NOMO-1 treated with dmso at 0.1 percent for 144 hours (cell line): ENCODE data around the gene TMC7.

Experiments
- DNase-seq: peaks from one replicate; lab custom pipeline; 2025; ENCODE audit not compliant: unreplicated experiment; lab: John Stamatoyannopoulos, UW

Gene TMC7

GRCh38 chr16:19088341-19088916 lies 104.7 kb downstream of the TMC7 start:
- DNase-seq: no peak

- no peak for DNase-seq
These were observed 105.7 kb downstream of the TMC7 start for GRCh38 chr16:19089410-19089955.

DNA sequence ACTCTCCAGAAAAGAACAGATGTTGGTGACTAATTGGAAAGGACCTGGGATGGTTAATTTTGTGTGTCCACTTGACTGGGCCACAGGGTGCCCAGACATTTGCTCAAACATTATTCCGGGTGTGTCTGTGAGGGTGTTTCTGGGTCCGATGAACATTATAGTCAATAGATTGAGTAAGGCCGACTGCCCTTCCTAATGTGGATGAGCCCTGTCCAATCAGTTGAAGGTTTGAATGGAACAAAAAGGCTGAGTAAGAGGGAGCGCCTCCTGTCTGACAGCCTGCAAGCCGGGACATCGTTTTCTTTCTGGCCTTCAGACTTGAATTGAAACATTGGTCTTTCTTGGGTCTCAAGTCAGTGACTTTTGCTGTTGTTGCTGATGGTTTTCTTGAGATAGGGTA lies 107.2 kb downstream of the TMC7 start:
- no peak for DNase-seq

DNA sequence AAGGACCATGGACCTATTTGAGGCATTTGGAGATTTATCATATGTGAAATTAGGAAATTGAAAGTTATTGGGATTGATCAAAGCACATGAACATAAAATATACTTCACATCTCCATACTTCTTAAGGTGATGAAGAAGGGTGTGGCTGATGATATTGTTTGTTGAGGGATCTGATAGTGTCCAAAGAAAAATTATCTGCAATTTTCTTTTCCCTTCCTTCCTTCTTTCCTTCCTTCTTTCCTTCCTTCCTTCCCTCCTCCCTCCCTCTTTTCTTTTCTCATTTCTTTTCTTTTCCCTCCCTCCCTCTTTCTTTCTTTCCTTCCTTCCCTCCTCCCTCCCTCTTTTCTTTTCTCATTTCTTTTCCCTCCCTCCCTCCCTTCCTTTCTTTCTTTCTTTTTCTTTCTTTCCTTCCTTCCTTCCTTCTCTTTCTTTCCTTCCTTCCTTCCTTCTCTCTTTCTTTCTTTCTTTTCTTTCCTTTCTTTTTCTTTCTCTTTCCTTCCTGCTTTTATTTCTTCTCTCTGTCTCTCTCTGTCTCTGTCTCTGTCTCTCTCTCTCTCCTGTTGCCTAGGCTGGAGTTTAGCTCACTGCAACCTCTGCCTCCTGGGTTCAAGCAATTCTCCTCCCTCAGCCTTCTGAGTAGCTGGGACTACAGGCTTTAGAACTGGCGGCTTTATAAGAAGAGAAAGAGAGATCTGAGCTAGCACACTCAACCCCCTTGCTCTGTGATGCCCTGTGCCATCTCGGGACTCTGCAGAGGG lies 109.1 kb downstream of the TMC7 start:
- DNase-seq: no peak

GRCh38 chr16:19093631-19094541 lies 110.2 kb downstream of the TMC7 start:
- no peak for DNase-seq

GRCh38 chr16:19094542-19095365 lies 111.0 kb downstream of the TMC7 start:
- DNase-seq: peak; percentile 69

DNA sequence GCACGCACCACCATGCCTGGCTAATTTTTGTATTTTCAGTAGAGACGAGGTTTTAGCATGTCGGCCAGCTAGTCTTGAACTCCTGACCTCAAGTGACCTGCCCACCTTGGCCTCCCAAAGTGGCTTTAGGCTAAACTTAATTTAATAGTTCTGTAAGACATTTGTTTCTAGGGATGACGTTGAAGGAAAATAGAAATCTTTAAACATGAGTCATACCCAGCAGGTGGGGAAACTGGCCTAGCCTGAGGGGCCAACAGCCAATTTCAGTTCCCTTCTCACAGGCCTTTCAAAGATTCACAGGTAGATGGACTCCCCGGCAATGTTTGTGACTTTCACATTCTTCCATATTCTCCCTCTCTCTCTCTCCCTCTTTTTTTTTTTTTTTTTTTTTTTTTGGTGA lies 111.9 kb downstream of the TMC7 start:
- DNase-seq: no peak

- no peak for DNase-seq
These were observed 114.4 kb downstream of the TMC7 start for GRCh38 chr16:19098173-19098572.

DNA sequence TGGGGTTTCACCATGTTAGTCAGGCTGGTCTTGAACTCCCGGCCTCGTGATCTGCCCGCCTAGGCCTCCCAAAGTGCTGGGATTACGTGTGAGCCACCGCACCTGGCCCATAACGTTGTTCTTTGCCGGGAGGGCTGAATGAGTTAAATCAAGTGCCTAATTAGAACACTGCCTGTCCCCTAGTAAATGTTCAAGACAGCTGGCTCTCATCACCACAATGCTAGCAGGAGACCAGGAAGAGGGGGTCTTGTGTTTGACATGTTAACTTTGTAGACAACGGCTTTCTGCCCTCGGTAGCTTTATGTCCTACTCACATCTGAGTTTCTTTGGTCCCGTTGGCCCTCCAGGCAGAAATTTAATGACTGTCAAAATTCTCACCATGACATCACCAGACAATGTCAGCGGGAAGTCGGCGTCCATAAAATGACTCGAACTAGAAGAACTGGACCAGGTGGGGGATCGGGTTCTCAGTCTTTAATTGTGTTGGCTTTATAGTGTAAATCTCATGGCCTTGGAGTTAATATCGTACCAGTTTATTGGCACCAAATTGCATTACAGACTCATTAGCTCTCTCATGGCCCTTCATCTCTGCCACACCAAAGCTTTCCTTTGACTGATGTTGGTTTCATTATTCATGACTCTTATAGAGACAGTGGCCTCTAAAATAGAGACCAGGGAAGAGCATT lies 118.6 kb downstream of the TMC7 start:
- no peak for DNase-seq

DNA sequence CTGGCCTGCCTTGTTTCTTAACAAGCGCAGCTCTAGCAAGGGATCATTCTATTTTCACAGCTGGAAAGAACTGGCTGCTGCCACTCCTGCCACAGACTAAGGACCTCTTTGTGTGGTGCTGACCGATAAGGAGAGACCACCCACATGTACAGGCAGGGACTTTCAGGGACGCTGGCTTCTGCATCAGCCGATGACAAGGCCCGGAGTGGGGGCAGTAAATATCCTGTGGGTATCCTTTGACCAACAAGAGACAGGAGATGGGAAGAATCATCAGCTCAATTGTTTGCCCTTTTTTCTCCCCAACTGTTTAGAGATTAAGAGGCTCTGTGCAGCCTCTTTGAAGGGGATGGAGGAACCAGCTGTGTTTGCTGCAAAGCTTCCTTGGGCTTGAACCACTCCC lies 120.9 kb downstream of the TMC7 start:
- DNase-seq: no peak

DNA sequence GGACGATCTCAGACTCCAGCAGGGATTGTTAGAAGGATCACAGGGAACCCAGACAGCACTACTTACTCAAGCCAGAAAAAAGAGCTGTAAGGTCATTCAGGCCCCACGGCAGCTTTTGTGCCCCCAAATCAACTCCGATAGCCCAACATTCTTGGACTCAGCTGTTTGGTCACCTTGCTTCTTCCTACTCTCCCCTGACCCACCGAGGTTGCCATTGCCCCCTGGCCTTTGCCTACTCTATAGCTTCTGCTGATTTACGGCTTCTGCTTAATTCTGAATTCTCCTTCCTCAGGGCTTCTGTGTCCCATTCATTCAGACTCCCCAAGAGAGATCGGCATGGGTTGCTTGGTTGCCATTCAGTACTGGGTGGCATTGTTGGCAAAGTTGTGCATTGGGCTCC lies 121.4 kb downstream of the TMC7 start:
- no peak for DNase-seq

- DNase-seq: no peak
These were observed 122.3 kb downstream of the TMC7 start for GRCh38 chr16:19105891-19106624.

- no peak for DNase-seq
These were observed 122.9 kb downstream of the TMC7 start for GRCh38 chr16:19106625-19107020.

DNA sequence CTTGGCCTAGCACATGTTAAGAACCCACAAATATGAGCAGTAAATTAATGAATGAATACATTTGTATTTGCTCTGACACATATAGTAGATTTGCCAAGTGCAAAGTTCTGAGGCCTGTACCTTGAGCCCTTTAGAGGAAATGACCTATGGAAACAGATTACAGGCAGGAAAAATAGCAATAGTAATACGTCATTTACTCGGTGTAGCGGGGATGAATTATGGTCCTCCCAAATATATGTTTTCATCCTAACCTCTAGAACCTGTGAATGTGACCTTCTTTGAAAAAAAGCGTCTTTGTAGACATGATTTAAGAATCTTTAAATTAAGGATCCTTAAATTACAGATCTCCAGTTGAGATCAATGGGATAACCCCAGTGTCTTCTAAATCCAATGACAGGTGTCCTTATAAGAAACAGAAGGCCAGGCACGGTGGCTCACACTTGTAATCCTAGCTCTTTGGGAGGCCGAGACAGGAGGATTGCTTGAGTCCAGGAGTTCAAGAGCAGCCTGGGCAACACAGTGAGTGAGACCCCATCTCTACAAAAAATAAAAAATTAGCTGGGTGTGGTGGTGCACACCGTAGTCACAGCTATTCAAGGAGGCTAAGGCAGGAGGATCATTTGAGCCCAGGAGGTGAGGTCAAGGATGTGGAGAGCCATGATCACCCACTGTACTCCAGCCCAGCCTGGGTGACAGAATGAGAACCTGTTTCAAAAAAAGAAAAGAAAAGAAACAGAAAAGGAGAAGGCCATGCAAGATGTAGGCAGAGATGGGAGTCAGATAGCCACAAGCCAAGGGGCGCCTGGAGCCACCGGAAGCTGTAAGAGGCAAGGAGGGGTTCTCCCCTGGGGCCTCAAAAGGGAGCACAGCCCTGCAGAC lies 124.9 kb downstream of the TMC7 start:
- no peak for DNase-seq

DNA sequence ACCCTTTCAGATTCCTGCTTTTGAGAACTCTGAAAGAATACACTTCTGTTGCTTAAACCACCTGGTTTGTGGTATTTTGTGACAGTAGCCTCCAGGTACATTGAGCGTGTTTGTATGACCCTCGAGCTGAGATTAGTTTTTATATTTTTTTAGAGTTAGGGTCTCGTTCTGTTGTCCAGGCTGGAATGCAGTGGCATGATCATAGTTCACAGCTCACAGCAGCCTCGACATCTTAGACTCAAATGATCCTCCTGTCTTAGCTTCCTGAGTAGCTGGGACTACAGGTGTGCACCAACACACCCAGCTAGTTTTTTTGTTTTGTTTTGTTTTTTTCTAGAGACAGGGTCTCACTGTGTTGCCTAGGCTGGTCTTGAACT lies 125.5 kb downstream of the TMC7 start:
- DNase-seq: no peak

DNA sequence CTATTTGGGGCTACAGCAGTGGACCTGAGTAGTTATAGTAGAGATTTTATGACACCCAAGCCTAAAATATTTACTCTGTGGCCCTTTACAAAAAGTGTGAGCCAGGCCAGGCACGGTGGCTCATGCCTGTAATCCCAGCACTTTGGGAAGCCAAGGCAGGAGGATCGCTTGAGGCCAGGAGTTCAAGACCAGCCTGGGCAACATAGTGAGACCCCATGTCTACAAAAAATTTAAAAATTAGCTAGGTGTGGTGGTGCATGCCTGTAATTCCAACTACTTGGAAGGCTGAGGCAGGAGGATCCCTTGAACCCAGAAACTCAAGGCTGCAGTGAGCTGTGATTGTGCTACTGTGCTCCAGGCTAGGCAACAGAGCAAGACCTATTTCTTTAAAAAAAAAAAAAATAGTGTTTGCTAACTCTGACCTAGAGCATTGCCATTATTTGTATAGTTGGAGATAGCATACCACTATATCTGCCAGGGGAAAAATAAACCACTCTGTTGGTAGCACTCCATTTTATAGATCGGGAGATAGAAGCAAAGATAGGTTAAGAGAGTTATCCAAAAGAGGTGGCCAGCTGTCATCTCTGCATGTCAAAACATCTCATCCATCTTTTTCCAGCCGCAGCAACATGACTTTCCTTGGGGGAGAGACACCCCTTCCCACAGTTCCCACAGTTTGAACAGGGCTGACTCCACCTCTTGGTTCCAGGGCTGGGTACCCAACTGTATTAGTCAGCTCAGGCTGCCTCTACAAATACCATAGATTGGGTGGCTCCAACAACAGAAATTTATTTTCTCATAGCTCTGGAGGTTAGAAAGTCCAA lies 127.0 kb downstream of the TMC7 start:
- DNase-seq: no peak

DNA sequence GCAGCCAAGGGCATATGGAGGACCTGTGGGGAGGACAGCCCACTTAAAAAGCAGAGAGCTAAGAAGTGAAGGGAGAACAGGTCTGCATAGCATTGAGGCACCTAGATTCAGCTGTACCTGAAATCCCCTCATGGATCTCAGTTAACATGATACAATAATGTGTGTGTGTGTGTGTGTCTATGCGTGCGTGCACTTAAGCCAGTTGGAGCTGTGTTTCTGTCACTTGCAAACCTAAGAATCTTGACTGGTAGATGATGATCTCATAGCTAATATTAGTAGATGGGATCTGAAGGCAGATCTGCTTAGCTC lies 128.3 kb downstream of the TMC7 start:
- no peak for DNase-seq
